Glutamatergic neuron (in vitro differentiated cells): ENCODE data around the gene APOL4. TPM values are rescaled to one million over a fixed set of nuclear protein-coding genes. Genes with fewer than 3 reads are reported as not detected.

Experiments
- DNase-seq: peaks from one replicate; pipeline ENCODE4 v3.0.0; 2022
- H3K27ac Mint-ChIP-seq: one replicate; pipeline ENCODE4 v1.8.0; 2020; ENCODE audit warnings: mild to moderate bottlenecking, mixed read lengths, inconsistent platforms; ENCODE audit not compliant: unreplicated experiment
- H3K27me3 Mint-ChIP-seq: one replicate; pipeline ENCODE4 v1.8.0; 2020; ENCODE audit warnings: mild to moderate bottlenecking, moderate library complexity, mixed read lengths, inconsistent platforms; ENCODE audit not compliant: unreplicated experiment
- H3K36me3 Mint-ChIP-seq: one replicate; pipeline ENCODE4 v1.8.0; 2020; ENCODE audit warnings: mild to moderate bottlenecking, mixed read lengths, inconsistent platforms; ENCODE audit not compliant: unreplicated experiment
- H3K4me1 Mint-ChIP-seq: one replicate; pipeline ENCODE4 v1.8.0; 2020; ENCODE audit warnings: mild to moderate bottlenecking, low read depth, mixed read lengths, inconsistent platforms; ENCODE audit not compliant: unreplicated experiment
- H3K4me3 Mint-ChIP-seq: one replicate; pipeline ENCODE4 v1.8.0; 2020; ENCODE audit warnings: mild to moderate bottlenecking, mixed read lengths, inconsistent platforms; ENCODE audit not compliant: unreplicated experiment
- H3K9me3 Mint-ChIP-seq: one replicate; pipeline ENCODE4 v1.8.0; 2020; ENCODE audit warnings: mild to moderate bottlenecking, moderate library complexity, mixed read lengths, inconsistent platforms; ENCODE audit not compliant: unreplicated experiment
- CTCF ChIP-seq: fragments of 200-600 bp; sonication (generic); IDR thresholded peaks from one replicate; pipeline ENCODE4 v1.5.0; 2021; ENCODE audit not compliant: partially characterized antibody, unreplicated experiment
- total RNA-seq: library from RNA; stranded (reverse); fragmentation: NEBNext Ultra II Directional; extraction: Animal tissue kit (Norgen Biotek cat#: 25700); gene quantifications from one replicate; pipeline ENCODE4 v1.2.1, GENCODE V29; 2021; ENCODE audit not compliant: unreplicated experiment

APOL4 gene
- total RNA-seq, 1 donor from 2014 or later: not detected

- peaks cover 2% of the 10 kb centered on the region for H3K4me1 Mint-ChIP-seq
- DNase-seq: peak; percentile 43
- no peak for TF ChIP-seq CTCF
- H3K36me3 Mint-ChIP-seq: no peaks in the 10 kb centered on the region
- H3K27me3 Mint-ChIP-seq: no peaks in the 10 kb centered on the region
- peaks cover 5% of the 10 kb centered on the region for H3K9me3 Mint-ChIP-seq
- H3K27ac Mint-ChIP-seq: no peak overlapping the region
- H3K4me3 Mint-ChIP-seq: no peak overlapping the region
These were observed 20.5 kb upstream of the APOL4 start for GRCh38 chr22:36221799-36222751.

DNA sequence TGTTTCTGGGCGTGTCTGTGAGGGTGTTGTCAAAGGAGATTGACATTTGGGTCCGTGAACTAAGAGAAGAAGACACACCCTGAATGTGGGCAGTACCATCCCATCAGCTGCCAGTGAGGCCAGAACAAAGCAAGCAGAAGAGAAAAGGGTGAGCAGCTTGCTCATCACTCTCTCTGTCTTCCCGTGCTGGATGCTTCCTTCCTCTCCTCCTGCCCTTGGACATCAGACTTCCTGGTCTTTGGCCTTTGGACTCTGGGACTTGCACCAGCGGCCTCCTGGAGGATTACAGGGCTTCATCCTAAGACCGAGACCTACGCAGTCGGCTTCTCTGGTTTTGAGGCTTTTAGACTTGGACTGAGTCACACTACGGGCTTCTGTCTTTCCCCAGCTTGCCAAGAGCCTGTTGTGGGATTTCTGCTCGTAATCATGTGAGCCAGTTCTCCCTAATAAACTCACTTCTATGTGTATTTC lies 18.9 kb upstream of the APOL4 start:
- H3K27me3 Mint-ChIP-seq: peaks cover under 1% of the 10 kb centered on the region
- TF ChIP-seq CTCF: no peak
- DNase-seq: no peak
- H3K4me3 Mint-ChIP-seq: no peak overlapping the region
- H3K4me1 Mint-ChIP-seq: peaks cover 3% of the 10 kb centered on the region
- no peak overlapping the region for H3K27ac Mint-ChIP-seq
- no peaks in the 10 kb centered on the region for H3K36me3 Mint-ChIP-seq
- peaks cover 5% of the 10 kb centered on the region for H3K9me3 Mint-ChIP-seq

DNA sequence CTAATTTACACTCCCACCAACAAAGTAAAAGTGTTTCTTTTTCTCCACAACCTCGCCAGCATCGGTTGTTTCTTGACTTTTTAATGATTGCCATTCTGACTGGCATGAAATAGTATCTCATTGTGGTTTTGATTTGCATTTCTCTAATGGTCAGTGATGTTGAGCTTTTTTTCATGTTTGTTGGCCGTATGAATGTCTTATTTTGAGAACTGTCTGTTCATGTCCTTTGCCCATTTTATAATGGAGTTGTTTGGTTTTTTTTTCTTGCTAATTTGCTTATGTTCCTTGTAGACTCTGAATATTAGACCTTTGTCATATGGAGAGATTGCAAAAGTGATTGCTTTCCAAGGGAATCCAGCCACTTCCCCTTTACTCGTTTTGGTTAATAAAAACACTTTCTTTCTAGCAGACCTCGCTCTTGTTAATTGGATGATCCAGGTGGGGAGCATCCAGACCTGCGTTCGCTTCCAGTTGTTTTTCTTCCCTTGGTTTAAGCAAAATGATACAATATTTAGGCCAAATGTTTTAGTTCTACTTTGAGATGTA lies 17.1 kb upstream of the APOL4 start:
- Mint-ChIP-seq H3K4me3 (no peak overlapping the region), H3K36me3 (no peaks in the 10 kb centered on the region), H3K27ac (no peak overlapping the region), H3K9me3 (peaks cover 3% of the 10 kb centered on the region), H3K4me1 (peaks cover 3% of the 10 kb centered on the region), H3K27me3 (peaks cover 3% of the 10 kb centered on the region)
- no peak for DNase-seq
- TF ChIP-seq CTCF: no peak

GRCh38 chr22:36215981-36216380 lies 14.4 kb upstream of the APOL4 start:
- peaks cover 2% of the 10 kb centered on the region for H3K4me1 Mint-ChIP-seq
- DNase-seq: no peak

More at GRCh38 chr22:36215981-36216380, 14.4 kb upstream of the APOL4 start:
- Mint-ChIP-seq H3K4me3 (no peak overlapping the region), H3K27me3 (peaks cover 5% of the 10 kb centered on the region), H3K27ac (no peak overlapping the region), H3K36me3 (peaks cover 7% of the 10 kb centered on the region), H3K9me3 (no peaks in the 10 kb centered on the region)
- no peak for TF ChIP-seq CTCF
